ENCODE results near the gene DUSP7. TPM values are rescaled to one million over a fixed set of nuclear protein-coding genes. Genes with fewer than 3 reads are reported as not detected.
A peak's percentile ranks its signal among the peaks of the same experiment; 100 is the strongest.

The DUSP7 gene
- polyA plus RNA-seq, 3 donors = 2.8 to 36.8 (median 3.9) TPM

GRCh38 chr3:52088445-52089367 is 32.3 kb upstream of the DUSP7 start:
- H3K4me1 ChIP-seq (ENCODE audit: control insufficient read depth in 1 of 2, insufficient read depth in 2 of 2, low read length in 2 of 2) = peaks cover 42 to 54% of the 10 kb centered on the region in 2 donors
- WGBS (ENCODE audit: insufficient coverage) = 57% methylated on average over 14 of the region's 17 CpGs
- peaks cover 52% of the 10 kb centered on the region for H3K4me1 Mint-ChIP-seq
- peaks cover 5 to 9% of the 10 kb centered on the region in 2 donors for H3K36me3 ChIP-seq (replicated peaks in 1 of 2; ENCODE audit: control insufficient read depth in 1 of 2, insufficient read depth in 2 of 2, low read length in 2 of 2)
- H4K20me1 ChIP-seq (ENCODE audit: insufficient read depth, low read length) = no peaks in the 10 kb centered on the region
- peak overlapping the region; percentile 78 to 95 (median 91) for H3K27ac Mint-ChIP-seq
- no peaks in the 10 kb centered on the region for H3K79me2 ChIP-seq (ENCODE audit: insufficient read depth, low read length)
- peak overlapping the region; percentile 61 for H2AFZ ChIP-seq (ENCODE audit: insufficient read depth, low read depth, low read length, poor library complexity, severe bottlenecking)
- intact Hi-C loops (cut with micrococcal nuclease) = loop anchor here in 1 of 2 donors (2.0 kb wide), 2 partner anchors 26 to 34 kb away; no protein-coding TSS in a partner anchor
- no peaks in the 10 kb centered on the region for H3K9me3 ChIP-seq (replicated peaks in 1 of 2; ENCODE audit: control insufficient read depth in 1 of 2, insufficient read depth in 1 of 2, low read length in 2 of 2)
- DNase-seq = peak; percentile 84 to 95 (median 84)
- H3K27me3 Mint-ChIP-seq (ENCODE audit: low read depth in 3 of 3) = no peaks in the 10 kb centered on the region
- peak overlapping the region; percentile 32 for H3K9ac ChIP-seq (ENCODE audit: insufficient read depth, low read length, poor library complexity, severe bottlenecking)
- H3K27ac ChIP-seq (ENCODE audit: low read depth in 1 of 2, low read length in 2 of 2) = peak overlapping the region; percentile 84 to 86
- peaks cover 12 to 24% of the 10 kb centered on the region in 2 donors for H3K36me3 Mint-ChIP-seq
- H3K27me3 ChIP-seq (ENCODE audit: control insufficient read depth in 2 of 2, insufficient read depth in 2 of 2, low read length in 2 of 2) = no peaks in the 10 kb centered on the region
- H3K4me2 ChIP-seq (replicated peaks; ENCODE audit: extremely low read depth, low read length, poor library complexity, severe bottlenecking) = no peak overlapping the region
- H3K4me3 Mint-ChIP-seq = peak overlapping the region in 1 of 2 donors; percentile 30
- no peak overlapping the region for H3K4me3 ChIP-seq (replicated peaks in 1 of 3; ENCODE audit: low read depth in 2 of 3, low read length in 3 of 3)
- no peaks in the 10 kb centered on the region for H3K9me3 Mint-ChIP-seq
- no peak for TF ChIP-seq CTCF (IDR thresholded peaks at IDR 0.05)

GRCh38 chr3:52087731-52088130 is 31.4 kb upstream of the DUSP7 start:
- Histone ChIP-seq H3K27ac (ENCODE audit: low read depth in 1 of 2, low read length in 2 of 2) (peak overlapping the region; percentile 84 to 86), H3K79me2 (ENCODE audit: insufficient read depth, low read length) (no peaks in the 10 kb centered on the region), H3K27me3 (ENCODE audit: control insufficient read depth in 2 of 2, insufficient read depth in 2 of 2, low read length in 2 of 2) (no peaks in the 10 kb centered on the region), H3K36me3 (replicated peaks in 1 of 2; ENCODE audit: control insufficient read depth in 1 of 2, insufficient read depth in 2 of 2, low read length in 2 of 2) (peaks cover under 1% of the 10 kb centered on the region in 2 donors), H4K20me1 (ENCODE audit: insufficient read depth, low read length) (no peaks in the 10 kb centered on the region), H2AFZ (ENCODE audit: insufficient read depth, low read depth, low read length, poor library complexity, severe bottlenecking) (peak overlapping the region; percentile 61), H3K9ac (ENCODE audit: insufficient read depth, low read length, poor library complexity, severe bottlenecking) (peak overlapping the region; percentile 32), H3K9me3 (replicated peaks in 1 of 2; ENCODE audit: control insufficient read depth in 1 of 2, insufficient read depth in 1 of 2, low read length in 2 of 2) (no peaks in the 10 kb centered on the region), H3K4me3 (replicated peaks in 1 of 3; ENCODE audit: low read depth in 2 of 3, low read length in 3 of 3) (peak overlapping the region in 1 of 3 experiments; percentile 12), H3K4me2 (replicated peaks; ENCODE audit: extremely low read depth, low read length, poor library complexity, severe bottlenecking) (no peak overlapping the region), H3K4me1 (ENCODE audit: control insufficient read depth in 1 of 2, insufficient read depth in 2 of 2, low read length in 2 of 2) (peaks cover 42 to 50% of the 10 kb centered on the region in 2 donors)
- no peaks in the 10 kb centered on the region for H3K9me3 Mint-ChIP-seq
- no peak overlapping the region for H3K4me3 Mint-ChIP-seq
- no peak for TF ChIP-seq CTCF (IDR thresholded peaks at IDR 0.05)
- WGBS (ENCODE audit: insufficient coverage) = 96% methylated on average over 2 of the region's 3 CpGs
- H3K4me1 Mint-ChIP-seq = peaks cover 48% of the 10 kb centered on the region
- H3K27me3 Mint-ChIP-seq (ENCODE audit: low read depth in 3 of 3) = no peaks in the 10 kb centered on the region
- H3K27ac Mint-ChIP-seq = peak overlapping the region; percentile 78 to 95 (median 91)
- intact Hi-C loops (cut with micrococcal nuclease) = loop anchor here in 1 of 2 donors (2.0 kb wide), 2 partner anchors 25 to 35 kb away; no protein-coding TSS in a partner anchor
- peaks cover 12 to 24% of the 10 kb centered on the region in 2 donors for H3K36me3 Mint-ChIP-seq
- DNase-seq = no peak
